Dermis microvascular lymphatic vessel endothelial cell (primary cell): ENCODE measurements around the gene NOP14. TPM values are rescaled to one million over a fixed set of nuclear protein-coding genes. Genes with fewer than 3 reads are reported as not detected.
A peak's percentile ranks its signal among the peaks of the same experiment; 100 is the strongest.

Experiments
- DNase-seq, 2 donors: peaks; one replicate each; pipeline versions ENCODE4 v3.0.0 to v3.0.0-alpha.2; 2010; ENCODE audit warnings: low read depth in 2 of 2
- total RNA-seq: library from RNA; depleted of rRNA; stranded (reverse); fragments of >200 nt; gene quantifications from 2 replicates; pipeline ENCODE4 v1.2.1, GENCODE V29; 2014

NOP14 gene
- total RNA-seq, 1 donor from 2014 or later, result 17.6 TPM

GRCh38 chr4:2914256-2915126 lies 48.7 kb downstream of the NOP14 start:
- no peak for DNase-seq

DNA sequence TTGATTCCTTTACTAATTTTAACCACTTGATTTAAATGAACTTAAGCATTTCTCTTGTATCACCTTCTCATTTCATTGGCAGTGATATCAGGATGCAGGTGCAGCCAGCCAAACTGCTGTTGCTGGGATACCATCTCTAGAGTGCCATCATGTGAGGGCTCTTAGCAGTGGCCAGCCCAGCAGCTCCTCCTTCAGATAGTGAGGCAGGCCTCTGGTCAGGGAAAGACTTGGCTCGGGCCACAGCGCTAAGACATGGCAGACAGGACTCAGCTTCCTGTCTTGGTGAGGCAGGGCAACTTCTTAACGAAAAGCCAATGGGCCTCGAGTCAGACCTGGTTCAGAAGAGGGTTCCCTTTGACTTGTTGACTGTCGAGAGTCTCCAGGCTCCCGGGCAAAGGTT lies 50.0 kb downstream of the NOP14 start:
- peak in 1 of 2 donors; percentile 33 for DNase-seq

DNA sequence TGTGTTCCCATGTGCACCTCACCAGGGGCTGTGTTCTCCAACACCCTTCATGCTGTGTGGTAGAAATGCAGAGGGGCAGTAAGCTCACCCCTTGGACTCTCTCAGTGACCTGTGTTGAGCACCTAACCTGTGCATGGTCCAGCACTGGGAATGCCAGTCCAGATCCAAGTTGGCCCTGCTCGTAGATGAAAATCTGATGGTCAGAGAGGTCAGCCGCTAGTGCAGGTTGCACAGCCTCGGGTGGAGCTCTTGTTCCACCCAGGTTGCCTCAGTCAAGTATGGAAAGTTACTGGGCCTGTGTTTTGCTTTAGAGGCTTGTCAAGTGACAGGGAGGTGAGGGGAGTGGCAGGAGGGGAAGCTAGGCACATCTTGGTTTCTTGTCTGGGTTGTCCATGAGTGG lies 51.3 kb downstream of the NOP14 start:
- no peak for DNase-seq

DNA sequence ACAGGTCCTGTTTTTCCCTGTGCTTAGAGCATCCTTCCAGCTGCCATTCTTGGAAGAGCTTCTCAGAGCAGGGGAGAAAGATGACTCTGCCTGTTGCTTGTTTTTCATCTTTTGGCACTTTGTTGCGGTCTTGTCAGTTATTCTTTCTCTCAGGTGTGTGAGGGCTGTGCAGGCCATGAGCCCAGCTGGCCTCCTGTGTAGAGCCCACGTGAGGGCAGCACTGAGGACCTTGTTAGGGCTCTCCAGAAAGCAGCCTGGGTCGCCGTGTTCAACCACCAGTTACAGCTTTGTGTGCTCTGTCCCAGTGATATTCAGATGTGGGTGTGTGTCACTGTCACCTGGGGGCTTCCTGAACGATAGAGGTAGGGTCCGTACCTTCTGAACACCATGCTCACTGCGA lies 52.8 kb downstream of the NOP14 start:
- DNase-seq, result no peak

GRCh38 chr4:2909583-2909982 lies 53.6 kb downstream of the NOP14 start:
- no peak for DNase-seq

- DNase-seq, result no peak
Measured at GRCh38 chr4:2908686-2909085, 54.5 kb downstream of the NOP14 start.

GRCh38 chr4:2907706-2908293 lies 55.4 kb downstream of the NOP14 start:
- no peak for DNase-seq

- no peak for DNase-seq
Measured at GRCh38 chr4:2907226-2907625, 56.0 kb downstream of the NOP14 start.

GRCh38 chr4:2906218-2906617 lies 57.0 kb downstream of the NOP14 start:
- no peak for DNase-seq

DNA sequence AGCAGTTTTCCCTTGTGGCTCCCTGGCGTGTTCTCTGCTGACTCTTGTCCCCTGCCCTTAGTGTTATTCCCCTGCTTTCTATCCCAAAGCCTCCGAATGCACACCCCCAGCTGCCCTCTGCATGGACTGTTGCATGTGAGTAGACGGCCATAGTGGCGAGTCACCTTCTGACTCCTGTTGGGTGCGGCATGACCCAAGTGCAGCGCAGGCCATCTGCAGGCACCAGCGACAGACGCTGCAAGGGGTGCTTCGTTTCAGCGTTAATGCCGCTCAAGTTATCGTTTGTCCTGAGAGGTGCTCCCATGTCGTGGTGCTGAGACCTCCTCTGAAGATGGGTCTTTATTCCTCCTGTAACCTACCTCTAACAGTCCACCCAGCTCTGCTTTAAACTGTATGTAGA lies 57.7 kb downstream of the NOP14 start:
- no peak for DNase-seq

DNA sequence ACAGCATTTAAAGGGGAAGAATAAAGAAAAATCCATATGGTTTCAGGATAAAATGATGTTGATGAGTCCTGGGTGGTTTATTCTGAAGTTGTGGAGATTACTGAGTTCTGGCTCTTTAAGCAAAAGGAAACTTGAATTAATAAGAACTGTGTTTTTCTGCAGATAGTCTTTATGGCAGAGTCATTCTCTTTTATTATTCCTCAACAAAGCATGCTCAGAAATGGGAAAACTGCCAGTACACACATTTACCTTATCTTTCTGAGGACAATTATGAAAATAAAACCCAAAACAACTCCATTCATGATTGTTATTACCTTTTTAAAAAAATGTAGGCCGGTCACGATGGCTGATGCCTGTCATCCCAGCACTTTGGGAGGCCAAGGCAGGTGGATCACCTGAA lies 61.1 kb downstream of the NOP14 start:
- DNase-seq, result peak in 1 of 2 donors; percentile 42

- no peak for DNase-seq
Measured at GRCh38 chr4:2901186-2901585, 62.0 kb downstream of the NOP14 start.

GRCh38 chr4:2900741-2901140 lies 62.5 kb downstream of the NOP14 start:
- no peak for DNase-seq

- no peak for DNase-seq
Measured at GRCh38 chr4:2898001-2898400, 65.2 kb downstream of the NOP14 start.

- DNase-seq, result peak; percentile 52
Measured at GRCh38 chr4:2893772-2894171, 69.4 kb downstream of the NOP14 start.

- no peak for DNase-seq
Measured at GRCh38 chr4:2891294-2891693, 71.9 kb downstream of the NOP14 start.

DNA sequence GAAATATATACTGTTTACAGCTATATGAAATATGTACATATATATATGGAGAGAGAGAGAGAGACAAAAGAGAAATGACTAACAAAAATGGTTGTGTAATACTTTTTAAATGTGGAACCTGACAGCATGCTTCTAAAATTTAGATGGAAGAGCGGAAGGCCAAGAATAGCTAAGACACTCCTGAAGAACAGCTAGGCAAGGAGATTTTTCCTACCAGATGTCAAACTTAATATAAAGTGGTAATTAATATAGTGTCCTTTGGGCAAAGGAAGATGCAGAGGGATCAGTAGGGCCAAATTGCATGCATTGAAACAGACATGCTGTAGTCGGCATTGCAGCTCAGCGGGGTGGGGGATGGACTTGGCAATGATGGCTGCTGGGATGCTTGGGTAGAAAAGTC lies 74.3 kb downstream of the NOP14 start:
- no peak for DNase-seq

Other genes starting within 250 kb of the NOP14 start
- gene TNIP2, start 207.1 kb downstream of the NOP14 start, total RNA-seq, result 71.6 and 91.3 TPM in 2 replicates
- gene SH3BP2, start 170.3 kb downstream of the NOP14 start, total RNA-seq, result 12.5 and 16.9 TPM in 2 replicates
- 147 and 180 TPM in 2 replicates for gene ADD1, start 119.6 kb downstream of the NOP14 start, total RNA-seq
- gene GRK4, start 165 bp upstream of the NOP14 start, total RNA-seq, result 2.4 and 3.9 TPM in 2 replicates
- not detected in 2 replicates for gene HTT-AS, start 111.1 kb upstream of the NOP14 start, total RNA-seq
- 26.2 and 71.8 TPM in 2 replicates for gene HTT, start 111.3 kb upstream of the NOP14 start, total RNA-seq